ENCODE data around the gene ZFP69.

ZFP69 gene

DNA sequence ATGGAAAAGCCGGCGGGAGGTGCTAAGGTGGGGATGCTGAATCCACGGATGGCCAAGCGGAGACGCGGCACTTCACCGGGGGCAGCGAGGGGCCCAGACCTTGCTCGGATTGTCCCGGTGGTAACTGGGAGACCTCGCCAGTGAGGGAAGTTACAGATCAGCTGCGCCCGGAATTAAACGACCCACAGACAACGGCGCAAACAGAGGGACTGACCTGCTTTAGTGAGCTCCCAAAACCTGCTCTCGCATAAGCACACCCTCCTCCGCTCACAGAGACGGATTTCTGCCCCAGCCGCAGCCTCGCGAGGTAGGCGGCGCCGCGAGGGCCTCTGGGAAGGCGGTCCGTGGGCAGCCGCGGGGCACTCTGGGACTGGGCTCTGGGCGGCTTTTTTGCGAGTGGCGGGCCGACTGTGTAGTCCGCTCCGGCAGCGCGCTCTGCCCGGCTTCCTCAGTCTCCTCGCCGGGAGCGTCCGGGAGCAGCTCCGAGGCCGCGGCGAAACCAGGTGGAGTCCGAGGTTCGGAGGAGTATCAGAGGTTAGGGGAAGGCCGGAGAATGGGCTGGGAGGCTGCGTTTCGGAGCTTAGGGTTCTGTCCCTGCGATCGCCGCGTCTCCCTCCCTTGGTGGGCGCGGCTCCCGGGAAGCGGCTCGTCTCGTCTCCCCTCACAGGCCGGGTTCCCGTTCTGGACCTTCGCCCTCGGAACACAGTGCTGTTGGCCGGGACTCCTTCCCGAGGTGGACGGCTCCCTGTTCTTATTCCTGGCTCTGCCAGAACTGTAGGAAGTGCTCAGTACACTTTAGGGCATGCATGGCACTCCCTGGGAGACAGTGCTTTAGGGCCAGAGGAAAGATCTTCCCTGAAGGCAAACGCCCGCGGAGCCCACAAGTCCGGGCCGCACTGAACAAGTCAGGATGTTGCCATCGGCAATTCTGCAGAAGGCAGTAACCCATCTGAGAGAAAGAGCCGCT, 31.6 kb downstream of the ZFP69 start, which contains the start of gene EXO5:
TSS of gene EXO5 (plus strand) at position 393 of the 967 bp plus-strand sequence. CDS start 5,778 bp downstream, outside the sequence.
- DNase-seq (ENCODE audit: low read depth, low spot score), result peak; percentile 66

DNA sequence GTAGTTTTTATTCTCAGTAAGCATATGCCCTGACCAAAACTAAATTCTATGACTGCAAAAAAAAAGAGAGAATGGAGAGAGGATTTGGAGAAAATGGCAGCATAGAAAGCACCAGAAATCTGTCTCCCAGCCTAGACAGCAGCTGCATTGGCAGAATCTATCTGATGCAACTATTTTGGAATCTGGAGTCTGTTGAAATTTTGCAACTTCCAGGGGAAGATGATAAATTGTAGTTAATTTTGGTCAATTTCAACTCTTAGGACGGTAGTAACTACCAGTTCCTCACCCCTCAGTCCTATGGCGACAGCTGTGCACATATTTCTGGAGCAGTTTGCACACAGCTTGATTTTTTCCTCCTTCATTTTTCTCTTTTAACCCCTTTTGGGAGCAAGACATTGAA, 42.4 kb downstream of the ZFP69 start:
- no peak for DNase-seq (ENCODE audit: low read depth, low spot score)

DNA sequence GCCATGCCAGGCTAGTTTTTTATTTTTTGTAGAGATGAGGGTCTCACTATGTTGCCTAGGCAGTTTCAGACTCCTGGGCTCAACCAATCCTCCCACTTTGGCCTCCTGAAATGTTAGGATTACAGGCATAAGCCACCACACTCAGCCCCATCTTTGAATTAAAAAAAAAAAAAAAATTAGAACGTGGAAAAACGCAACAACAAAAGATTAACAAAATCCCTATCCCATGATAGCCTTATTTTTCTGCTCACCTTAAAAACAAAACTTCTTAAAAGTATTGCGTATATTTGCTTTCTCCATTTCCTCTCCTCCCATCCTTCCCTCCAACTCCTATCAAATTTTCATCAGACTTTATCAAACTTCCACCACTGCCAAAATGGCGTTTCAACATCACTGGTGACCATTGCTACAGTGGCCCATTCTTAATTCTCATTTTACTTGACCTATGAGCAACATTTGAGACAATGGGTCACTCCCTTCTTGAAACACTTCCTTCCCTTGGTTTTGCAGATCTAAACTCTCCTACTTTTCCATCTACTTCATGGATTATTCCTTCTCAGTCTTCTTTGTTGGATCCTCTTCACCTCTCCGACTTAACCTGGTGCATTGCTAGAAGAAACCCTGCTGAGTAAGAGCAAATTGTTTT, 53.8 kb downstream of the ZFP69 start:
- no peak for DNase-seq (ENCODE audit: low read depth, low spot score)

DNA sequence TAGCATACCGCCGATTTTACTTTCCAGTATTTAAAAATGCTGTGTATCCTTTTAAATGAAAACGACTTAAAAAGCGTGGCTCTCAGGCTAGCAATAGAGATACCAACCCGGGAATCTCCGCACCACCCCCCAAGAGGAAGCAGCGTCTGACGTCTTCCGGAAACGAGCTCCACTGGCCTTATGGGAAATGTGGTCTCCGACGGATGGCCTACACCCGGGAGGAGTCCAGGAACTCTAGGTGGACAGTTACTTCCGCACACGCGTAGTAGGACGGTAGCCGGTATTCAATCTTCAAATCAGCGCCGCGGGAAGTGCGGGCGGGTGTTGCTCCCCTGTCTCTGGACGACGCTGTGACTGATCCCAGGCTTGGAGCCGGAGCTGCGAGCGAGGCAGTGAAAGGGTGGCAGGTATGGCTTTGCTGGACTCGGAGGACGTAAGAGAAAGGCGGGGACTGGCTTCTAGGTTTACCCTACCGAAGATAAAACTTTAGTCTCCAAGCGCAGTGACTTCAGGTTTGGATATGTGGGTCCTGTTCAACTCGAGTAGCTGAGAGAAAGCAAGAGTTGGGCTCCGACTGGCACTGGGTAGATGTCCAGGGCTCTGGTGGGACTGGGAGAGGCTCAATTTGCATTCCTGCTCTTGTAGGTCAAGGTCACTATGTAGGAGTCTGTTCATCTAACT, 54.4 kb downstream of the ZFP69 start, which contains the start of gene ZNF684:
TSS of gene ZNF684 (plus strand) at position 257 of the 681 bp plus-strand sequence. CDS start 1,530 bp downstream, outside the sequence.
- peak; percentile 60 for DNase-seq (ENCODE audit: low read depth, low spot score)

DNA sequence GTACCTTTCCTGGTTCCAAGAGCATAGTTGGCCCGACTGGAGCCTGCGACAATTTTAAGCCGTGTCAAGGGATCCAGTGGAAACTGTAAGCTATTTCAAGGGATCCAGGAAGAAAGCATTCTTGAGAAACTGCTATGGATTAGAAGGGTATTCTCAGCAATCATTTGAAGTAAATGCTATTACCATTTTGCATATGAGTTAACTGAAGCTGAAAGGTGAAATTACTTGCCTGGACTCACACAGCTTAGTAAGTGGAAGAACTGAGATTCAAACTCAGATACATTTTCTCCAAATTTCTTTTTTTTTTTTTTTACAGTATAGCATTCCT, 54.9 kb downstream of the ZFP69 start:
- no peak for DNase-seq (ENCODE audit: low read depth, low spot score)

DNA sequence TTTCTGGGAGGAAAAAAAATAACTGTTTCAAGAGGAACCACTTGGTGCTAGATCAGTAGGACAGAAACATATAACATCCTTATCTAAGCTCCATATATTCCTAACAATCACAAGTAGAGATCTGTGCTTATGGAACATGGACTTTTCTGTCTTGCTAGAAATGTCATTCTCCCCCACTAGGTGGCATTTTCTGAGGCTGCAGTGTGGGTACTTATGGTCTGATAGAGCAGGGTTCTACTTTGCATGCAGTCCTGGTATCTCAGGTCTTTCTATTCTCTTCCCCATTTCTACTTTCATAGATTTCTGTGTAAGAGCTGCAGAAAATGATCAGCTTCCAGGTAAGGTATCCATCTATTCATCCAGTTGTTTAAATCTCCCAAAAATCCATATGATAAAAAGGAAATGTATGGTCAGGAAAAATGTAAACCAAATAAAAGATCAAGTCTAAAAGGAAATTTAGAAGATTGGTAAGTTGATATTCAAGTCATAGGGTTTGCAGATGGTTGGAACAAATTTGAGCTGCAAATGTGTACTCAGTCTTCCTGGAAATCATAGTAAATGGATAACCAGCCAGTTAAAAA, 55.8 kb downstream of the ZFP69 start:
- no peak for DNase-seq (ENCODE audit: low read depth, low spot score)

DNA sequence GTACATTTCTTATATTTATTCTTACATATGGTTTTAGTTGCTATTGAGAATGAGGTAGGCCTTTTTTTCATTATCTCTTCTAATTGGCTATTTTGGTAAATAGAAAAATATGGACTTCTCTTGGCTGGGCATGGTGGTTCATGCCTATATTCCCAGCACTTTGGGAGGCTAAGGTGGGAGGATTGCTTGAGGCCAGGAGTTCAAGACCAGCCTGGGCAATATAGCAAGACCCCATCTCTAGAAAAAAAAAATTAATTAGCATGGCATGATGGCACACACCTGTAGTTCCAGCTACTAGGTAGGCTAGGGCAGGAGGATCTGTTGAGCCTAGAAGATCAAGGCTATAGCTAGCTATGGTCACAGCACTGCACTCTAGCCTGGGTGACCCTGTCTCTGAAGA, 57.5 kb downstream of the ZFP69 start:
- DNase-seq (ENCODE audit: low read depth, low spot score), result no peak

DNA sequence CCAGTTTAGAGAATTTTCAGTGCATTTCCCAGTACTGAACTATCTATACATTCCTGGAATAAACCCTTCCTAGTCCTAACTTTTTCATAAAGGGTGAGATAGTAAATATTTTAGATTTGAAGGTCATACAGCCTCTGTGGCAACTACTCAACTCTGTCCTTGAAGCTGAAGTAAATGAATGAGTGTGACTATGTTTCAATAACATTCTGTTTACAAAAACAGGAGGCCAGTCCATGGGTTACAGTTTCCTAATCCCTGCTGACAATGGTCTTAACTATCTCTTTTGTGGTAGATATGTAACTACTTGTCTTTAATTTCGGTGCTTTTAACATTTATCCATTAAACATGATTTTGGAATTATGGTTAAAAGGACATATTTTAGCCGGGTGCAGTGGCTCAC, 58.6 kb downstream of the ZFP69 start:
- DNase-seq (ENCODE audit: low read depth, low spot score), result no peak

DNA sequence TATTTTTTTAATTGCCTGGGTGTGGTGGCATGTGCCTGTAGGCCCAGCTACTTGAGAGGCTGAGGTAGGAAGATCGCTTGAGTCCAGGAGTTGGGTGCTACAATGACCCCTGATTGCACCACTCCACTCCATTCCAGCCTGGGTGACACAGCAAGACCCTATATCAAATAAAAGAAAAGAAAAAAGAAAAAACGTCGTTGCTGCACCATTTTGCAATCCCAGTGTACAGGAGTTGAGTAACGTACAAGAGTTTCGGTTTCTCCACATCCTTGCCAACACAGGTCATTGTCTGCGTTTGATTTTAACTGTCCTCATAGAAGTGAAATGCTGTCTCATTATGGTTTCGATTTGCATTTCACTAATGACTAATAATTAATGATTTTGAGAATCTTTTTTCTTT, 62.2 kb downstream of the ZFP69 start:
- DNase-seq (ENCODE audit: low read depth, low spot score), result no peak
